GM19395 (cell line): ENCODE results near the gene KRT81.
"Not testable (repeated sequence)": the region's sequence is repeated elsewhere in the genome, so short reads cannot be mapped to it uniquely, and the experiment has no call there.

Experiments
- ATAC-seq: cut with Tn5 transposase; IDR thresholded peaks from one replicate; pipeline ENCODE4 v1.9.1; 2021; ENCODE audit warnings: mild to moderate bottlenecking, moderate library complexity; ENCODE audit not compliant: unreplicated experiment

The KRT81 gene

GRCh38 chr12:52300796-52301691, 9.7 kb upstream of the KRT81 start:
- ATAC-seq: no peak

- ATAC-seq: no peak
Measured at GRCh38 chr12:52298677-52299190, 7.4 kb upstream of the KRT81 start.

- no peak for ATAC-seq
Measured at GRCh38 chr12:52296572-52297215, 5.4 kb upstream of the KRT81 start.

GRCh38 chr12:52295663-52296062, 4.3 kb upstream of the KRT81 start:
- no peak for ATAC-seq

GRCh38 chr12:52294803-52295202, 3.5 kb upstream of the KRT81 start:
- no peak for ATAC-seq

DNA sequence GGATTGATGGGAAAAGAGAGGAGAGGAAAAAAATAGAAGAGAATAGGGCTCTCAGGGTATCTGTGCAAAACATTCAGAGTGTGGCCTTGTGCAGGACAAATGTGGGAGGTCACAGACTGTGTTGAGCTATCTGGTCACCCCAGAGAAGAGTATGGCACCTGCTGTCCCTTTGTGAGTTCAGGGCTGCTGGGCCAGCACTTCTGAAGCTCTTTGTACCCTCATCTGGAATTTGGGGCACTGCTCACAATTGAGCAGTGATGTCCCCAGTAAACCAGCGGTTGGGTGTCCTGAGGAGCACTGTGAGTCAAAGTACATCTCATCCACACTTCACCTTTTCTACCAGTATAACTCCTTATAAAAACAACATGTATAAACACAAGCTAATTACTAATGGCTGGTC, 2.6 kb upstream of the KRT81 start:
- no peak for ATAC-seq

DNA sequence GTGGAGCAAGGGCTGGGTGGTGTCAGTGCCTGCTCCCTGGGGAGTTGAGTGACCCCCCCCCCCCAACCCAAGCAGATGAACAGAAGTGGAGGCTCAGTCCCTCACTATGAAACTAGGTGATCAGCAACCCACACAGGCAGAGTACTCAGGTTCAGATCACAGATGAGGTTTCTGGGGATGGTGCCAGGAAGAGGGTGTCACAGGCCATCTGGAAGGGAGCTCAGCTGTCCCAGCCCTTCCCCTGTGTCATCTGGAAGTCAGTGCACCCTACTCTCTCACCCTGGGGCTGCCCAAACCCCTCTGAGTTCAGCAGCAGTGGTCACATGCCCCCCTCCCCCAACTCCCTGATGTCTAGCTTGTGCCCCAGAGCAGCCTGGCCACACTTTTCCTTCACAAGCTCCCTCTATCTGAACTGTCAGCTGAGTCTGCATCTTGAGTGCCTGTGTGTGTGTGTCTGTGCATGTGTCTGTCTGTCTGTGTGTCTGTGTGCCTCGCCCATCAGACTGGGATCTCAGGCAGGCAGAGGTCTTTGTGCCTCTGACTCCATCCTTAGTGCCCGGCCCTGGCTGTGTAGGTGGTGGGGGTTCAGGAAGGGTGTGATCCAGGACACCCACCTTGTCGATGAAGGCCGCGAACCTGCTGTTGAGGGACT, 725 bp downstream of the KRT81 start:
- not testable (repeated sequence) for ATAC-seq

- peak; percentile 96 for ATAC-seq
Measured at GRCh38 chr12:52287816-52288805, 3.2 kb downstream of the KRT81 start.

GRCh38 chr12:52286857-52287785, 4.2 kb downstream of the KRT81 start:
- ATAC-seq: not testable (repeated sequence)

DNA sequence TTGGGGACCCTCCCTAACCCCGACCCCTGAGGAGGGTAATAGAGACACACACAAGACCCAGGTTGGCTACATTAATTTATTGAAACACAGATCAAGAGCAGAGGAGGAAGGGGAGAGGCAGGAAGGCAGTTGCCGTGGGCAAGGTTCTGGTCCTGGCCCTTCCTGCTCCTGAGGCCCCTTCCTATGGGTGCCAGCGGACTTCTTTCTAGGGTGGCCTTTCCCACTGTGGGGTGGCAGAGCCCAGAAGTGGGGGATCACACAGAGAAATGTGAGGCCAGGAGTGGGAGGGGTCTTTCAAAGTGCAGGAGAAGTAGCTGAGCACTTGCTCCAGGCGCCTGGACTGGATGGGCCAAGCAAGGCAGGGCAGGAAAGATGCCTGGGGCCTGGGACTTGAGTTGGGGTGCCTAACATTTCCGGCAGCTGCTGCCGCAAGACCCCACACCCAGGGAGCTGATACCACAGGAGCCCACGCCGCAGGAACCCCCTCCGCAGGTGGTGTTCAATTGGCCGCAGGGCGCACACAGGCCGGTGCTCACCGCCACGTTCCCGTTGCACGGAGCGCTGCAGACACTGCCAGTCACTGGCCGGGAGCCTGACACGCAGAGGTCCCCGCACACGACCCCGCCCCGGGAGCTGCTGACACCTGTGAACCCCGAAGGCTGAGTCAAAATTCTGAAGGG, 5.3 kb downstream of the KRT81 start:
- no peak for ATAC-seq

DNA sequence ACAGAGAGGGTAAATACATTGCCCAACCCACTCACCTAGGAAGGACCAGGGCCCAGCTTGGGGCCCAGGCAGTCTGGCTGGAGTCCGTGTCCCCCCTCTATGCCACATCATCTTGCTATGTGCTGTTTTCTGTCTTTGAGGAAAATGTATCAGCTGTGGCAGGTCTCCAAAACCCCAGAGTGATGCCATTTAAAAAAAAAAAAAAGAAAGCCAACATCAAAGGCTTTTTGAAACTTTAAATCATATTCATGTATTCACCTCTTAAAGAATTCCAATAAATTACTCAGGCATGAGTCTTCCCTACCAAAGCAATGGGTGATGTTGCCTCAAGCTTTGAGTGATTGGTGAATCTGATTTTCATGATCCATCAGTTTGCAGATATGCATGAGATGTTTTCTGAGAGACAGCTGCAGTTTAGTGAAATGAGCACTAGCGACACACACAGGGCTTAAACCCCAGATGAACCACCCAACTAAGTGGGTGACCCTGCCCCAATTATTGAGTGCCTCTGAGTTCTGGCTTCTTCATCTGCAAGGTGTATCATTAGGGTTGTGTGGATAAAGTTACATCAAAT, 6.1 kb downstream of the KRT81 start:
- no peak for ATAC-seq

DNA sequence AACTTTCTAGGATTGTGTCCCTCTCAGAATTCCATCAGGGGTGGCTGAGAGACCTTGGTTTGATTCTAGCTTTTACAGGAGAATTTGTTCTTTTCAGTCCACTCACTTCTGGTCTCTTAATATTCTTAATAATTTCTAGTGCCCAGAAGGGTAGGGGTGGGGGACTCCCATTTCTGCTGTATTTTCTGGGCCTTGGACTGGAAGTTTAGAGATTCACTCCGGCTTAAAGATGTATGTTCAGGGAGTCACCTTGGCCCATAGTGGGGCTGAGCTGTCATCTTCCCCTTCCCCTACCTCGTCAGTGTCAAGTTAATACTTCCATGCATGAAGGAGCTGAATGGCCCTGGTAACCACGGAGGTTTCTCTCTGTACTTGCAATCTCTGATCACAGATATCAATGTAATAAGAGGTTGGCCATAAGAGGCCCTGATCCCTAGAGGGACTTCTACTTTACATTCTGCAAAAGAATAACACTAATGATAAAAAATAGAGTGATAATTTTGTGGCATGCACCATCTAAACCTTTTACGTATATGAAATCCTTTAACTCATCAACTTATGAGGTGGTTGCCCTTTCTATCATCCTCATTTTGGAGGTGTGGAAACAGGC, 6.7 kb downstream of the KRT81 start:
- no peak for ATAC-seq

DNA sequence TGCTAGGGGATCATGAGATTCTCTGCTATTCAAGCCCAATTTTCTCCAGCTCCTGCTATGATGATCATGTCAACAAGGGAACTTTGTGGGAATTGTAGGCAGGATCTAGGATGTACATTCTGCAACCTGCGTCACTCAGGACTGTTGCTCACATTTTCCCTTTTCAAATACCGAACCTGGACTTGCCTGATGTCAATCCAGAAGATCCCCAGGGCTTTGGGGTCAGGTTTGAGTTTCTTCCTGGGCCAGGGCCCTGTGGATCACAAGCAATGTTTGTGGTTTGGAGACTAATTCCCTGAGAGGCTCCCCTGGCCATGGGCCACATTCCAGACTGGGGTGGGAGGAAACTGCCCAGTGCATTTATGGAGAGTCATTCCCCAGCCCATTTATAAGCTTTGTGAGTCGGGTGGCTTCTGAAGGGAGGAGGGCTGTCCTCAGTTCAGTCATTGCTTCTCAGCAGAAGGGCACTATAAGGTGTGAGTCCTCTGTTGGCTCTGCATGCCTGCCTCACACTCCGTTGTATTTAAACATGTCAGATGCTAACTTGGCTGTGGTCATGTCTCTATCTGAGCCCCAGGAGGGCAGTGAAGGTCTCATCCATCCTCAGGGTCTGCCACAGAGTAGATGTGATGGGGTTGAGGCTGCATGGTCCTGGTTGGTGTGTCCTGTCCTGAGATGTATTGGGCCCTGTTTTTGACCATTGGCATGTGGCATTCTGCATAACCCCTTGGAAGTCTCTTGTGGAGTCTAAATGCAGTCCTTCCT, 10.4 kb downstream of the KRT81 start:
- ATAC-seq: no peak

GRCh38 chr12:52280319-52280795, 11.0 kb downstream of the KRT81 start:
- no peak for ATAC-seq

DNA sequence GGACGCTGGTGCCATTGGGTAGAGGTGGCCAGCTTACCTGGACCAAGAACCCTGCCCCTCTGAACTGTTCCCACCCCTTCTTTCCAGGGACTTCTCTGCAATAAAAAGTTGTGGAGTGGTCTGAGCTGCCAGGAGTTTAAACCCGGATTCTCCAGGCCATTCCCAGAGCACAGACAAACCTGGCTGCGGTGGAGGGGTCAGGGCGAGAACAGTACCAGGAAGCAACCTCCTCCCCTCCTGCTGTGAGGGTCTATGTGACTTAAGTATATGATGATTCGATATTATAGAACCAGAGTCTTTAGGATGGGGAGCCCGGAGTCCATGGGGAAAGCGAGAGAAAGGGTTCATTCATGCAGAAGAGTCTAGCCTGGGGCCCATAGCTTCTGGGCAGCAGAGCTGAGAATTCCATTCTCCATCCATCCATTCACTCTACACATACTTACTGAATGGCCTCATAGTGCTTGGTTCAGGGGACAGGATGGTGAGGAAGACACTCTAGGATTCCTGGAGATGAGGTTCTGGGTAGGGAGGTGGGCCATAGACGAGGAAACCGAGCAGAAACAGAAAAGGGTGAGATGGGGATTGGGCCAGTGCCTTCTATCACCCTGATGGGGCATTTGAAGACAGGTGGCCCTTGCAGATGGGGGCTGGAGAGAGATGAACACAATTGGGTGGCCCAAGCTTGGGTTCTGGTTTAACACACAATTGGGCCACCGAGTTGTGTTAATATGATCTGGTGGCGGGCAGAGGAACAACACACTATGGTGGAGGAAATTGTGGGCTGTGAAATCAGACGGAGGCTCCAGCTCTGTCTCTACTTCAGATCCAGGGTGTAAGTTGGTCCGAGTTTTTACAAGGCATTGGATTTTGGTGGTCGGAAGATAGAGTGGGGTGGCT, 11.7 kb downstream of the KRT81 start:
- ATAC-seq: no peak
